Measurements from ENCODE around the gene PYDC1. TPM values are rescaled to one million over a fixed set of nuclear protein-coding genes. Genes with fewer than 3 reads are reported as not detected.

PYDC1 gene
- total RNA-seq, 5 donors from 2014 or later (not counting 1 experiment from before 2014, with no cell fraction given), result not detected

- no peaks in the 10 kb centered on the region for H3K9me3 ChIP-seq
- H3K4me1 Mint-ChIP-seq, result peaks cover 16 to 24% (median 17%) of the 10 kb centered on the region in 3 donors
- H3K27me3 Mint-ChIP-seq, result peaks cover 27 to 52% of the 10 kb centered on the region in 2 donors
- 3% methylated on average over 59 of the region's 63 CpGs for WGBS (ENCODE audit: insufficient coverage)
- H3K4me3 ChIP-seq (ENCODE audit: control insufficient read depth in 1 of 2, extremely low read depth in 1 of 2, low read length in 1 of 2), result peak overlapping the region; percentile 20 to 53
- no peaks in the 10 kb centered on the region for H3K9me3 Mint-ChIP-seq
- POLR2A ChIA-PET, result interaction anchor here in 1 of 2 donors (0.5 to 0.9 kb wide), 2 partner anchors 18 to 34 kb away, joined by 3 read pairs; no protein-coding TSS in a partner anchor
- H3K36me3 ChIP-seq (ENCODE audit: control insufficient read depth in 2 of 2, extremely low read depth in 1 of 2, insufficient read depth in 1 of 2, low read length in 1 of 2), result no peaks in the 10 kb centered on the region
- CTCF ChIA-PET, result interaction anchor here in 1 of 2 donors (1.1 kb wide), 1 partner anchor 15 kb away, joined by 3 read pairs; no protein-coding TSS in a partner anchor
- ATAC-seq (replicated peaks in 1 of 4) (peak; percentile 39 to 69 (median 46)), DNase-seq (peak in 7 of 35 experiments; percentile 16 to 42 (median 18))
- no peaks in the 10 kb centered on the region for H3K36me3 Mint-ChIP-seq
- H3K4me3 Mint-ChIP-seq, result peak overlapping the region; percentile 67 to 74 (median 70)
- no peak overlapping the region for H3K27ac ChIP-seq (ENCODE audit: low read length)
- H3K27ac Mint-ChIP-seq, result no peak overlapping the region
- peaks cover 0 to 26% of the 10 kb centered on the region in 2 experiments for H3K4me1 ChIP-seq (ENCODE audit: control insufficient read depth in 1 of 2, extremely low read depth in 1 of 2, insufficient read depth in 2 of 2, low read length in 2 of 2)
- H3K27me3 ChIP-seq (replicated peaks in 1 of 2; ENCODE audit: control insufficient read depth in 2 of 2, extremely low read depth in 1 of 2, insufficient read depth in 2 of 2, low read length in 1 of 2), result peaks cover 0 to 63% of the 10 kb centered on the region in 2 experiments
Measured at GRCh38 chr16:31215287-31216162, 1.4 kb downstream of the PYDC1 start.

DNA sequence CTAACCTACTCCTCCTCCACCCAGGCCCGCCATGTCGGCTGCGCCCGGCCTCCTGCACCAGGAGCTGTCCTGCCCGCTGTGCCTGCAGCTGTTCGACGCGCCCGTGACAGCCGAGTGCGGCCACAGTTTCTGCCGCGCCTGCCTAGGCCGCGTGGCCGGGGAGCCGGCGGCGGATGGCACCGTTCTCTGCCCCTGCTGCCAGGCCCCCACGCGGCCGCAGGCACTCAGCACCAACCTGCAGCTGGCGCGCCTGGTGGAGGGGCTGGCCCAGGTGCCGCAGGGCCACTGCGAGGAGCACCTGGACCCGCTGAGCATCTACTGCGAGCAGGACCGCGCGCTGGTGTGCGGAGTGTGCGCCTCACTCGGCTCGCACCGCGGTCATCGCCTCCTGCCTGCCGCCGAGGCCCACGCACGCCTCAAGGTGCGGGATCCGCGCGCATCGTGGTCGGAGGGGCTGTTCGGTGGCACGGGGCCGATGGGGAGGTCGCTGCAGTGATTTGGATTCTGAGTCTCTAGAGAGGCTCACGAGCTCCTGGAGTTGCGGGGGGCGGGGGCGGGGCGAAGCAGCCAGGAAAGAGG lies 2.1 kb downstream of the PYDC1 start:
- Mint-ChIP-seq H3K27ac (no peak overlapping the region), H3K36me3 (no peaks in the 10 kb centered on the region), H3K27me3 (peaks cover 27 to 52% of the 10 kb centered on the region in 2 donors), H3K4me1 (peaks cover 16 to 24% (median 17%) of the 10 kb centered on the region in 3 donors), H3K9me3 (no peaks in the 10 kb centered on the region), H3K4me3 (peak overlapping the region; percentile 41 to 74 (median 70))
- CTCF ChIA-PET, result no interaction called here
- Histone ChIP-seq H3K4me3 (ENCODE audit: control insufficient read depth in 1 of 2, extremely low read depth in 1 of 2, low read length in 1 of 2) (peak overlapping the region; percentile 20 to 53), H3K36me3 (ENCODE audit: control insufficient read depth in 2 of 2, extremely low read depth in 1 of 2, insufficient read depth in 1 of 2, low read length in 1 of 2) (no peaks in the 10 kb centered on the region), H3K27ac (ENCODE audit: low read length) (no peak overlapping the region), H3K27me3 (replicated peaks in 1 of 2; ENCODE audit: control insufficient read depth in 2 of 2, extremely low read depth in 1 of 2, insufficient read depth in 2 of 2, low read length in 1 of 2) (peaks cover 0 to 61% of the 10 kb centered on the region in 2 experiments), H3K4me1 (ENCODE audit: control insufficient read depth in 1 of 2, extremely low read depth in 1 of 2, insufficient read depth in 2 of 2, low read length in 2 of 2) (peaks cover 0 to 26% of the 10 kb centered on the region in 2 experiments), H3K9me3 (no peaks in the 10 kb centered on the region)
- DNase-seq, result peak in 6 of 35 experiments; percentile 9 to 29 (median 20)
- ATAC-seq (replicated peaks in 1 of 4), result peak; percentile 41 to 54 (median 50)
- POLR2A ChIA-PET, result interaction anchor here in 1 of 2 donors (0.5 kb wide), 1 partner anchor 659 kb away, joined by 7 read pairs; the partner anchor contains the start of gene ZNF267
- 19% methylated on average over 58 of the region's 58 CpGs for WGBS (ENCODE audit: insufficient coverage)

DNA sequence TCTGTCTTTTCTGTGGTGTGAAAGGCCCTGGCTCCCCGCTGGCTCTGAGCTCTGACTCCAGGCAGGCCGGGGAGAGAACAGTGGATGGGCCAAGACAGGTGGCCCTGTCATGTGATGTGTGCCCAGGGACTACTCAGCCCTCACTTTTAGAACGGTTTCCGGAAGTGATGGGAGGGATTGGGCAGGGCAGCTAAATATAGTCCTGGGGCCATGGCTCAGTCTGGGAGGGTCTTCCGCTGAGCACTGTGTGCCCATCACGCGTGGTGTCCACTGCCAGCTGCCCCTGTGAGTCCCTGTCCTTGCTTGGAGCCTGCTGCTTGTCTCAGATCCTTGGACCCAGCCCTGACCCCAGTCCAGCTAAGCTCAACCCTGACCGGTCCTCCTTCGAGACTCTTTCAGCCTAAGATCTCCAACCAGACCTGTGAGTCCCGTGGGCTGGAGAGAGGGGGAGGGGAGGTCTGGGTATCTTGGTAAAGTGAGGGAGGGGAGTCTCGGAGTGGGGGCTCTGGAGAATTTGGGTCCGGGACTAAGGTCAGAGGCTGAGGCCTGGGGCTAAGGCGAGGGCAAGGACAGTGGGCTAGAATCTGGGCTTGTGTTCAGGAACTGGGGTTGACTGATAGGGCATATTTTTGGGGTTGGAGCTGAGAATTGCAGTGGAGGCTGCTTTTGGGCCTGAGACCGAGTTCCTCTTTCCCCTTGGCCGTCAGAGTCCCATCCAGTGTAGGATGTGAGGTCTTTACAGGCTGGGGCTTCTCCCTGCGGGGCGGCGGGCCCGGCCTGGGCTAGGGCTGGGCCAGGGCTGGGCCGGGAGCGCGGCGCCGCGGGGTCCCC lies 2.8 kb downstream of the PYDC1 start, which contains the start of gene TRIM72:
TRIM72 (plus strand) TSS at position 243 of the 831 bp plus-strand sequence. CDS start 620 bp downstream, outside the sequence.
- ChIA-PET CTCF (no interaction called here), POLR2A (interaction anchor here (0.5 to 0.7 kb wide), 2 partner anchors 418 to 660 kb away, joined by 3 to 7 read pairs; partner anchors contain the start of gene ZNF267 (in 1 of the 2))
- peaks cover 25 to 48% of the 10 kb centered on the region in 2 donors for H3K27me3 Mint-ChIP-seq
- DNase-seq, result no peak
- H3K9me3 Mint-ChIP-seq, result no peaks in the 10 kb centered on the region
- no peaks in the 10 kb centered on the region for H3K36me3 Mint-ChIP-seq
- peaks cover 0 to 55% of the 10 kb centered on the region in 2 experiments for H3K27me3 ChIP-seq (replicated peaks in 1 of 2; ENCODE audit: control insufficient read depth in 2 of 2, extremely low read depth in 1 of 2, insufficient read depth in 2 of 2, low read length in 1 of 2)
- H3K4me1 ChIP-seq (ENCODE audit: control insufficient read depth in 1 of 2, extremely low read depth in 1 of 2, insufficient read depth in 2 of 2, low read length in 2 of 2), result peaks cover 0 to 26% of the 10 kb centered on the region in 2 experiments
- WGBS (ENCODE audit: insufficient coverage), result 91% methylated on average over 16 of the region's 25 CpGs
- H3K4me3 ChIP-seq (ENCODE audit: control insufficient read depth in 1 of 2, extremely low read depth in 1 of 2, low read length in 1 of 2), result peak within 1 kb of the TSS; percentile 20 to 53
- H3K27ac Mint-ChIP-seq, result no peak within 1 kb of the TSS
- H3K4me1 Mint-ChIP-seq, result peaks cover 16 to 24% (median 17%) of the 10 kb centered on the region in 3 donors
- no peaks in the 10 kb centered on the region for H3K9me3 ChIP-seq
- H3K36me3 ChIP-seq (ENCODE audit: control insufficient read depth in 2 of 2, extremely low read depth in 1 of 2, insufficient read depth in 1 of 2, low read length in 1 of 2), result no peaks in the 10 kb centered on the region
- H3K4me3 Mint-ChIP-seq, result peak within 1 kb of the TSS; percentile 41 to 74 (median 70)
- no peak for ATAC-seq (replicated peaks in 1 of 4)
- H3K27ac ChIP-seq (ENCODE audit: low read length), result no peak within 1 kb of the TSS

DNA sequence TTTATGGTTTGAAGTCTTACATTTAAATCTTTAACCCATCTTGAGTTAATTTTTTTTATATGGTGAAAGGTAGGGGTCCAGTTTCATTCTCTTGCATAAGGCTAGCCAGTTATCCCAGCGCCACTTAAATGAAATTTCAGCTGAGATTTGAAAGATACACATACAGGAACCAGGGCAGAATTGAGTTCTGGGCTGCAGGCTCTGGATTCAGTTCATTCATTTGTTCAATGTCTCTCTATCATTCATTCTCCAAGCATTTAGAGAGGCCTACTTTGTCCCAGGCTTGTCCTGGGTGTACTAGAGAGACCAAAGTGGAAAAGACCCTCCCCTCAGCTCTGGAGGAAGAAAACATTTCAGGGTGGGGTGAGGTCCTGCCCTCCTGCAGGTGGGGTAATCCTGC lies 3.6 kb downstream of the PYDC1 start:
- Mint-ChIP-seq H3K9me3 (no peaks in the 10 kb centered on the region), H3K4me1 (peaks cover 16 to 24% (median 17%) of the 10 kb centered on the region in 3 donors), H3K27me3 (peaks cover 19 to 40% of the 10 kb centered on the region in 2 donors), H3K27ac (no peak overlapping the region), H3K36me3 (no peaks in the 10 kb centered on the region), H3K4me3 (peak overlapping the region in 1 of 3 donors; percentile 52)
- Histone ChIP-seq H3K27ac (ENCODE audit: low read length) (no peak overlapping the region), H3K4me1 (ENCODE audit: control insufficient read depth in 1 of 2, extremely low read depth in 1 of 2, insufficient read depth in 2 of 2, low read length in 2 of 2) (peaks cover 0 to 26% of the 10 kb centered on the region in 2 experiments), H3K36me3 (ENCODE audit: control insufficient read depth in 2 of 2, extremely low read depth in 1 of 2, insufficient read depth in 1 of 2, low read length in 1 of 2) (no peaks in the 10 kb centered on the region), H3K4me3 (ENCODE audit: control insufficient read depth in 1 of 2, extremely low read depth in 1 of 2, low read length in 1 of 2) (no peak overlapping the region), H3K27me3 (replicated peaks in 1 of 2; ENCODE audit: control insufficient read depth in 2 of 2, extremely low read depth in 1 of 2, insufficient read depth in 2 of 2, low read length in 1 of 2) (peaks cover 0 to 47% of the 10 kb centered on the region in 2 experiments), H3K9me3 (no peaks in the 10 kb centered on the region)
- no CpG with 5 or more reads among the region's 1 CpG for WGBS (ENCODE audit: insufficient coverage)
- CTCF ChIA-PET, result no interaction called here
- DNase-seq, result no peak
- POLR2A ChIA-PET, result interaction anchor here in 1 of 2 donors (0.6 kb wide), 1 partner anchor 57 kb away, joined by 3 read pairs; no protein-coding TSS in a partner anchor
- ATAC-seq (replicated peaks in 1 of 4), result no peak

DNA sequence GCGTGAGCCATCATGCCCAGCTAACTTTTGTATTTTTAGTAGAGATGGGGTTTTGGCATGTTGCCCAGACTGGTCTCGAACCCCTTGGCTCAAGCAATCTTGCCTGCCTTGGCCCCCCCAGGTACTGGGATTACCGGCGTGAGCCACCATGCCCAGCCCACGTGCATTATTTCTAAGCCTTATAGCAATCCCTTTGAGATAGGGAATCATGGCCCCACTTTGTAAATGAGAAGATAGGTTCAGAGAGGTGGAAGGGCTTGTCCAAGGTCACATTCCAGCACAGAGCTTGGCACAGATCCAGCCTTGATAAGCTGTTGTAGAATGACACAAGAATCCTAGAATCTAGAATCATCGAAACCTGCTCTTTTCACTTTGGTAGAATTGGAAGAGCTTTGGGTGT lies 10.2 kb downstream of the PYDC1 start:
- Histone ChIP-seq H3K9me3 (no peaks in the 10 kb centered on the region), H3K27me3 (replicated peaks in 1 of 2; ENCODE audit: control insufficient read depth in 2 of 2, extremely low read depth in 1 of 2, insufficient read depth in 2 of 2, low read length in 1 of 2) (peaks cover 0 to 8% of the 10 kb centered on the region in 2 experiments), H3K4me1 (ENCODE audit: control insufficient read depth in 1 of 2, extremely low read depth in 1 of 2, insufficient read depth in 2 of 2, low read length in 2 of 2) (peaks cover 0 to 12% of the 10 kb centered on the region in 2 experiments), H3K36me3 (ENCODE audit: control insufficient read depth in 2 of 2, extremely low read depth in 1 of 2, insufficient read depth in 1 of 2, low read length in 1 of 2) (no peaks in the 10 kb centered on the region), H3K27ac (ENCODE audit: low read length) (no peak overlapping the region), H3K4me3 (ENCODE audit: control insufficient read depth in 1 of 2, extremely low read depth in 1 of 2, low read length in 1 of 2) (no peak overlapping the region)
- DNase-seq, result no peak
- WGBS (ENCODE audit: insufficient coverage), result 89% methylated on average over 3 of the region's 6 CpGs
- H3K4me3 Mint-ChIP-seq, result no peak overlapping the region
- ATAC-seq (replicated peaks in 1 of 4), result no peak
- no peaks in the 10 kb centered on the region for H3K27me3 Mint-ChIP-seq
- no peak overlapping the region for H3K27ac Mint-ChIP-seq
- H3K9me3 Mint-ChIP-seq, result no peaks in the 10 kb centered on the region
- POLR2A ChIA-PET, result no interaction called here
- peaks cover 10 to 15% (median 11%) of the 10 kb centered on the region in 3 donors for H3K4me1 Mint-ChIP-seq
- H3K36me3 Mint-ChIP-seq, result no peaks in the 10 kb centered on the region
- CTCF ChIA-PET, result no interaction called here

Measured in T-cell (primary cell).